NCI-H2196 treated with DMSO at 0.1 percent for 48 hours (cell line): ENCODE data around the gene DLGAP1.

ENCODE experiments used
- DNase-seq: peaks from one replicate; lab custom pipeline; 2025; ENCODE audit not compliant: unreplicated experiment; lab: John Stamatoyannopoulos, UW

DLGAP1 gene

GRCh38 chr18:4181882-4182568 lies 273.1 kb downstream of the DLGAP1 start:
- no peak for DNase-seq

DNA sequence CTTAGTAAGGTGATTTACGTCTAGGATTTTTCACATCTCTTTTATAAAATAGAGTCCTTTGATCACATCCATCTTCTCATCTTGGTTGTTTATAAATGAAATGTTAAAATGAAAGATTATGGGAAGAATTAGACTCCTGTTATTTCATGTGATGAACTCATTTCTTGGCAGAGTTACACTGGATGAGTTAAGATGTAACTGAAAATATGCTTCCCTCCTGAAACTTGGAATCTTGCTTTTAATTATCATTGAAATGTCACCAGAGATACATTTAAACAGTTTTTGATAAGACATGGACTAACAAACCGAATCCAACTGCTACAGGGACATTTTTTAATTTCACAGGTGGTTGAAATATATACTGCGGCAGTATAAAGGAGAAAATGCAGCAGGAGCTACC lies 274.0 kb downstream of the DLGAP1 start:
- DNase-seq: no peak

- no peak for DNase-seq
These were observed 282.7 kb downstream of the DLGAP1 start for GRCh38 chr18:4172196-4173100.

DNA sequence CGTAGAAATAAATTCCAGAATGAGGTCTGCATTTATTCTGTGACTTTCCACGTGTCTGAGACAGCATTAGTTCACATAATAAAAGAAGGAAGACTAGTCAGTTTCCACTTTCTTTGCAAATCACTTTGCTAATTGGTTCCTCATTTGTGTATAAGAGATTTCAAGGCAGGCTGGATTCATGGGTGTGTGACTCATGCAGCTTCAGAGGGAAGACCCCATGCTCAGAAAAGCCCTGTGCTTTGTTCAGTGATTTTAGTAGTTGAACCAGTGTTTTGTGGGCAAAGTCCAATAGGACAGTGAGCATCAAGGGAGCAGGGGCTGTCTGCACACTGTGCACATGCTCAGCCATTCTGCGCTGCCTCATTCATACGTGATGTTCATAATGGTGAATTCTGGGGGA lies 297.8 kb downstream of the DLGAP1 start:
- no peak for DNase-seq

DNA sequence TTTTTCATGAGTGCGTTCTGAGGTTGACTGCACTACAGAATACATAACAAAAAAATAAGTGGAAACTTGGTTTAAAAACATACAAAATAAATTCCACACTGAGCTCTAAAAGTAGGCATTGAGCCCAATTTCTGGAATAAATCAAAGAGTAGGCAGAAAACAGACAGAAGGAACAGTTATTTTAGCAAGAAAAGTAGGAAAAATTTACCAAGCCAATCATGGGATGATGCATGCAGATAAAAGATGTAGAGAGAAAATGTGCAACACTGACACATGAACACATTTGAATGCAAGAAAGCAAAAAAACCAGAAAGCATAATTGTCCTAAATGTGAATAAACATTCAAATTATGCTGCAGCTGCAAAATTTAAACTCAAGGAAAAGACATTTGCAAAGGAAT lies 308.3 kb downstream of the DLGAP1 start:
- DNase-seq: no peak

GRCh38 chr18:4144201-4144600 lies 310.9 kb downstream of the DLGAP1 start:
- DNase-seq: no peak

- DNase-seq: no peak
These were observed 311.5 kb downstream of the DLGAP1 start for GRCh38 chr18:4143585-4143984.

DNA sequence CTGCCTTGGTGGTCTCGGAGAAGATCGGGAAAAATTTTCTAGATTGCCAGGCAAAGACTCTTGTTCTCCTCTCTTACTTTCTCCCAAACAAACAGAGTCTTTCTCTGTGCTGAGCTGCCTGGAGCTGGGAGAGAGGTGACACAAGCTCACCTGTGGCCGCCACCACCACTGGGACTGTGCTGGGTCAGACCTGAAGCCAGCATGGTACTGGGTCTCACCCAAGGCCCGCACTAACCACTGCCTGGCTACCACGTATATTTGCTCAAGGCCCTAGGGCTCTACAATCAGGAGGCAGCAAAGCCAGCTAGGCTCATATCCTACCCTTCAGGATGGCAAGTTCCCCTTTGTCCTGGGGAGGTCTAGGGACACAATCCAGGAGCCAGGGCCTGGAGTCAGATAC lies 312.2 kb downstream of the DLGAP1 start:
- no peak for DNase-seq

DNA sequence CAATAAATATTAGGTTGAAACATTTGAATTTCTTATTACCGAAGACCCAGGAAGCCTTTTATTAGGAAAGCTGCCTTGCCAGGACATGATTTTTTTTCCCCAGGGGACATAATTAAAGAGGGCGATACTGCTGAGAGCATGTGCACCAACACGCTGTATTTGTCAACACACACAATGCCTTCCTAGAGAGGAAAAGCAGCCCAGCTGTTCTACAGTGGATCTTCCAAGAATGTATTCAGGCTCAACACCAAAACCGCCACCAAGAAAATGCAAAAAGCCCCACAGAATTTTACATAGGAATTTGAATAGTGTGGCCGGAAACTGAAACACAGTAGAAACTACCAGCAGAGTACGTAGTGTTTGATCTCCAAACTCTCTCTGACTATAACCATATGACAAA lies 320.4 kb downstream of the DLGAP1 start:
- no peak for DNase-seq

GRCh38 chr18:4130734-4131719 lies 324.1 kb downstream of the DLGAP1 start:
- DNase-seq: no peak

DNA sequence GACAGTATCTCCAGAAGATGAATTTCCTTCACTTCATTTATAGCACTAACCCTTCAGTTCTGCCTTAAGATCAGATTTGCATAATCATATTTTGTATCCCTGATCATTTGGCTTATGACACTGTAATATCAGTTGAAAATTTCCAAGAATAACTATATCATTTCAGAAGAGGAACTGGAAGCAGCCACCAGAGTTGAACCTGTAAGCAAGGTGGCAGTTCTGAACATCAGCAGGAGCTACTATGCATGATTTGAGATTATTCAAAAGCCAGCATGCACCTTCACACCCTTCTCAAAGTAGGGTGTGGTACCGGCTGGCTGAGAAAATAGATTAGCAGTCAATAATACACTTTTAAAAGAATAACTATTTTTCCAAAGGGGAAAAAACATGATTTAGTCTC lies 328.2 kb downstream of the DLGAP1 start:
- no peak for DNase-seq

DNA sequence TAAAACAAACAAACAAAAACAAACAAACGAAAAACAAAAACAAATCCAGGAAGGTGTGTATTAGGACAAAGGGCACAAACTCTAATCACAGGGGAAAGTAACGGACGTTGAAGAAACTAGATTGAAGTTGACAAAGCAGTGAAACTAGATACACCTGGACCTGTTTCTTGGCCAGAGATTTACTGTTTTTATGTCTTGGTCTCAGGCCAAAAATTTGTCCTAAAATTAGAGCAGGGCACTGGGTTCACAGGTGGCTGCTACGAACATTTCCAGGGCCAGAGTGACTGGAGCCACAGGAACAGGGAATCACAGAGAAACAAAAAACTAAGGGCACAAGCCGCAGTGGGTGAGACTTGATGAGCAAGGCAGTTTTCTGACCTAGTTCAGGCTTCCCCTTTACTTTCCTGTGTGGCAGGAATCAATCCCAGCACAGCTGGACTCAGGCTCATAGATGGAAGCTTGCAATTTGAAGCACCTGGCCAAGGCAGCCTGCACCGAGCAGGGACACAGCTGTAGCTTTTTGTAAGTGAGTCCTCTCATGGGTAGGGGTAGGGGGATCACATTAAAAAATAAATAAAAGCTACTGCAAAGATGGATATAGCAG lies 329.4 kb downstream of the DLGAP1 start:
- DNase-seq: no peak

DNA sequence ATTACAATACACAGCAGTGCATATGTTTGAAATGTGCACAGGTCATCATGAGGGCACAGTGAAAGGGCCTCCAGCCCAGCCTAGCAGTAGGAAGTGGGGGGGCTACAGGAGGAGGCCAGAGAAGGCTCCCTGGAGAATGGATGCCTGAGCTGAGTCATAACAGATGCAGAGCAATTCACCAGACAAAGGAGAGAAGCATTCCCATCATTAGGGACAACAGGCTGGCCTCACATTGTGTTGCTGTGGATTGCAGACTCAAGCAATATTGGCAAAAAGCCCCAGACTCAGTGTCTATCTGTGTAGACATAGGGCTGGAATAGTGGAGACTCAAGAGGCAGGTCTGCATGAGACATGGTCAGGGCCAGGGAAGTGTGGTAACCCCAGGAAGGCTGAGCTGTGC lies 329.9 kb downstream of the DLGAP1 start:
- DNase-seq: no peak

DNA sequence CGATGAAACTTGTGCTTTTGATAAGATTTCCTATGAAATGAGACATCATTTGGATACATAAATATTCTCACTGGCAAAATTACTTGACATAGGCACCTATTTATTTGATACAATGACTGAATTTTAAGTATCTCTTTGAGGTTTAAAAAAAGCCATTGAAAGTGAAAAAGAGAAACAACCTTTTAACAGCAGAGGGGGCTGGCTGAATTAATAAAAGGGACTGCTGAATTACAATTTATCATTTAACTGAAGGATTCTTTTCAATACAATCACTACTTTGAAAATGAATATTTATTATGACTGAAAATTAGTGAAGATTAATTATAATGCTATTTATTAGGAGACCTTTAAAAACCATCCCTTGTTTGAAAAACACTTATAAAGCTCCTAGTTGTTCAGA lies 335.3 kb downstream of the DLGAP1 start:
- no peak for DNase-seq

GRCh38 chr18:4119127-4119648 lies 335.9 kb downstream of the DLGAP1 start:
- no peak for DNase-seq

- no peak for DNase-seq
These were observed 347.1 kb downstream of the DLGAP1 start for GRCh38 chr18:4108016-4108415.

GRCh38 chr18:4107049-4107467 lies 348.0 kb downstream of the DLGAP1 start:
- no peak for DNase-seq

- DNase-seq: peak; percentile 27
These were observed 348.6 kb downstream of the DLGAP1 start for GRCh38 chr18:4106407-4107033.

- DNase-seq: no peak
These were observed 352.2 kb downstream of the DLGAP1 start for GRCh38 chr18:4102901-4103300.

DNA sequence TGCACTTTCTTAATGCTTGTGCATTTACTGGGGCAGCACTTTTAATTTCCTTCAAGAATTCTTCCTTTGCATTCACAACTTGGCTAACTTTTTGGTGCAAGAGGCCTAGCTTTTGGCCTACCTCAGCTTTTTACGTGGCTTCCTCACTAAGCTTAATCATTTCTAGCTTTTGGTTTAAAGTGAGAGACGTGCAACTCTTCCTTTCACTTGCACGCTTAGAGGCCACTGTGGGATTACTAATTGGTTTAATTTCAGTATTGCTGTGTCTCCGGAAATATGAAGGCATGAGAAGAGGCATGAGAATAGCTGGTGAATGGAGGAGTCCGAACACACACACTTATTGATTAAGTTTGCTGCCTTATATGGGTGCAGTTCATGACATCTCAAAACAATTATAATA lies 354.1 kb downstream of the DLGAP1 start:
- DNase-seq: no peak
